GM21528 (cell line): ENCODE results near the gene TNFAIP8.
A peak's percentile ranks its signal among the peaks of the same experiment; 100 is the strongest.

Source experiments
- ATAC-seq: cut with Tn5 transposase; IDR thresholded peaks from one replicate; pipeline ENCODE4 v1.9.1; 2021; ENCODE audit warnings: mild to moderate bottlenecking, moderate library complexity; ENCODE audit not compliant: unreplicated experiment, low FRiP score

TNFAIP8 gene

GRCh38 chr5:119365847-119366539 lies 10.2 kb downstream of the TNFAIP8 start:
- no peak for ATAC-seq

GRCh38 chr5:119366540-119366881 lies 10.7 kb downstream of the TNFAIP8 start:
- no peak for ATAC-seq

GRCh38 chr5:119367502-119368237 lies 11.9 kb downstream of the TNFAIP8 start:
- peak; percentile 75 for ATAC-seq

DNA sequence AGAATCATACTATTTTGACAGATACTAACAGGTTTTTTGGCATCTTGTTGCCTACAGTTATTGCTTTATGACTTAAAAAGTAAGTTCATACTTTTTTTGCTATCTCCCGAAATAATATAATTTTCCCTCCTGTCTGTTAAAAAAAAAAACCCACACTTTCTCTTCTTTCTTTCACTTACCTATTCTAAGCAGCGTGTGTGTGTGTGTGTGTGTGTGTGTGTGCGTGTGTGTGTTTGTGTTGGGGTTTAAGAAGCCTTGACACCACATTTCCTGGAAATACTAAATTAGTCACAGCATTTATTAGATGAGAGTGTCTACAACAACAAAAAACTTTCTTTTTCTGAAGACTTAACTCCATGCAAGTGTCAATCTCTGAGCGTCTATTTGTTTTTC lies 12.4 kb downstream of the TNFAIP8 start:
- no peak for ATAC-seq

DNA sequence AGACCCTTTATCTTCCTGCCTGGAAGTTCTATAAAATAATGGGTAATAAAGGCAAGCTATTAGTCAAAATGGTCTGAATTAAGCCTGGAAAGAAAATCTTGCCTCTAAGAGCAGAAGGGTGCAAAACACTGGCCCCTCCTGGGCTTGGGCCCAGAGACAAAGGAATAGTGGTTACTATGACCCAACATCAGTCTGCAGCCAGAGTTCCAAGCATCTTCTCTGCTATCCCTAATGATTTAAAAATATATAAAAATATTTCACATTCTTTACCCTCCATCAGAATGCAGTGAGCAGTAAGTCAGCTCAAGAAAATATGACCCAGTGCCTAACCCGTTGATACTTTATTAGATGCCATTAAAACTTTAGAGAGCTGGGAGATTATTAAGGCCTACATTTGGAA lies 14.7 kb downstream of the TNFAIP8 start:
- no peak for ATAC-seq

DNA sequence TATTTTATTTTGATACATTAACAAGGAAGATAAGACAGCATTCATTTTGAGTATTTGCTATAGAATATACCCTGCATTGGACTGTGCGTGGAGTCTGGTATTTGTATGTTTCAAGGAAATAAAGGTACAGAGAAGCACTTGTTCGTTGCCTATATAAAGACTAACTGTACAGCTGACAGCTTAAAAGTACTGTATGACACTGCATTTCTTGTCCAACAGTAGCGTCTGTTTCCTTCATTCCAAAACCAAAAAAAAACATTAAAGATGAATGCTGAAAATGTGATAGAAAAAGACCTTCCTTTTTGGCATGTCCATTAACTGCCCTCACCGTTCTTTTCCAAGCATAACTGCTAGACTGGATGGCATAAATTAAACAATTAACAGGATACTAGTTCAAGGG lies 15.3 kb downstream of the TNFAIP8 start:
- no peak for ATAC-seq

- ATAC-seq: peak; percentile 65
These were observed 17.6 kb downstream of the TNFAIP8 start for GRCh38 chr5:119373449-119373858.

DNA sequence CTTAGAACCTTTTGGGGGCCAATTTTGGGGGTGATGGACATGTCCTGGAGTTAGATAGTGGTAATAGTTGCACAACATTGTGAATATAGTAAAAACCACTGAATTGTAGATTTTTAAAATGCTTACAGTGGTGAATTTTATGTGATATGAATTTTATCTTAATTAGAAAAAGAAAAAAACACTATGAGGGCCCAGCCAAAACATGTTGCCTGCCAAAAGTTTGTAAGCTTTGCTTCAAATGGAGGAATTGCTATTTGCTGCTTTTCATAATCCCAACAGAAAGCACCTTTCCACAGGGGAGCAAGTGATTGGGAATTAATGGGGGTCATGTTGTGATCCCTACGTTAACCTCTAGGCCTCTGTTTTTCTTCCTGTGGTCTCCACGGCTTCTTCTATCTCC lies 19.1 kb downstream of the TNFAIP8 start:
- no peak for ATAC-seq

- no peak for ATAC-seq
These were observed 21.2 kb downstream of the TNFAIP8 start for GRCh38 chr5:119377066-119377465.

GRCh38 chr5:119378075-119378700 lies 22.4 kb downstream of the TNFAIP8 start:
- no peak for ATAC-seq

- no peak for ATAC-seq
These were observed 23.3 kb downstream of the TNFAIP8 start for GRCh38 chr5:119379096-119379495.

GRCh38 chr5:119379942-119380547 lies 24.2 kb downstream of the TNFAIP8 start:
- ATAC-seq: no peak

- ATAC-seq: no peak
These were observed 26.4 kb downstream of the TNFAIP8 start for GRCh38 chr5:119382169-119382568.

DNA sequence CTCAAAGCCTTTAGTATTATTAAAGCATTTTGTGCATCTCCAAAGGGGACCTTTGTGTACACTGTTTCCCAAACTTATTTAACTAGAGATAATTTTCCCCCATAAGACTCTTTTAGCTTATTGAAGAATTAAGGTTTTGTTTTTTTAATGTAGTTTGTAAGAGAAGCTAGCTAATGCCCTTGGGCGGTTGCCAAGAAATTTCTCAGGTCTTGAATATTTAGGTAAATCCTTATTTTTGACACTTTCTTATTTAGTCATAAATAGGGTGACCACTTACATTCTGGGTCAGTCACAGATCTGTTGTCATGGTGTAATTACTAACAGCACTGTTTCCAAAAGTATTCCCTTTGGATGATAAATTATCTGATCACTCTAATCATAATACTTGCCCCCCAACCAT lies 27.2 kb downstream of the TNFAIP8 start:
- ATAC-seq: no peak

- ATAC-seq: peak; percentile 51
These were observed 29.3 kb downstream of the TNFAIP8 start for GRCh38 chr5:119385136-119385535.

GRCh38 chr5:119385536-119386128 lies 29.8 kb downstream of the TNFAIP8 start:
- peak; percentile 43 for ATAC-seq

GRCh38 chr5:119386596-119387344 lies 31.0 kb downstream of the TNFAIP8 start:
- ATAC-seq: no peak

DNA sequence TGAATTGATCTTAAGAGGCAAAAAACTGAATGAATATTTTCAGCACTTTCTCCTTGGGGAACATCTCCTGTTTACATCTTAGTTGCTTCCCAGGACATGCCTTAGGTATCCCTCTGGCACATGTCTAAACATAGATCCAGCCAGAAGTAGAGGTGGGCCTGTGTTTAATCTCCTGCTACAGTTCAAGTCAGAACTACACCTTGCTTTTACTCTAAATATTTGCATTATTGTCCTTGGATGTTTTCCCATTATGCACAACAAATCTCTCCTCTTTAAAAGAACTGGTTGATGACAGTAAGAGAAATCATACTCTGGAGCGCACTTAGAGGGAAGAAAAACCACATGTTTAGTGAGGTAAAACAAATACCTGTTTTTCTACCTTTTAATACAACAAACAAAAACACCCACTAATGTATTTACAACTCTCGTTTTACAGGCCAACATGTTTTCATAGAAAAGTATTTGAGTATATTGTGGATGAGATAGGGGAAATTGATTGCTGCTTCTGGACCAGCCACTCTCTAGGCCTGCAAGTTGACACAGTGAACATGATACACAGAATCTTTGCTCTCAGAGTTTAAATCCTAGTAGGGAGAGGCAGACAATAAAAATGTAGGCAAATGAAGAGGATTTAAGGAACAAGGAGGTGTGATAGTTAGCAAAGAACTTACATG lies 32.3 kb downstream of the TNFAIP8 start:
- ATAC-seq: no peak

GRCh38 chr5:119388619-119389190 lies 32.9 kb downstream of the TNFAIP8 start:
- ATAC-seq: no peak
